H1 (cell line): ENCODE results near the gene LRRC8D. TPM values are rescaled to one million over a fixed set of nuclear protein-coding genes. Genes with fewer than 3 reads are reported as not detected.
A peak's percentile ranks its signal among the peaks of the same experiment; 100 is the strongest.

Experiments used
- CTCF ChIA-PET: fragments of 300-600 bp; sonication (Branson Sonifier 250); formaldehyde crosslinking; loops from one replicate; lab custom pipeline; 2021; ENCODE audit not compliant: partially characterized antibody; lab: Charles Lee
- POLR2A ChIA-PET: fragments of 300-600 bp; sonication (Branson Sonifier 250); formaldehyde crosslinking; loops from one replicate; lab custom pipeline; 2021; ENCODE audit warnings: inconsistent platforms; ENCODE audit not compliant: partially characterized antibody; lab: Charles Lee
- DNase-seq, 2 experiments: peaks; one replicate each; pipeline versions ENCODE4 v3.0.0 to v3.0.0-alpha.2; 2010 to 2022; ENCODE audit warnings: low spot score in 2 of 2, low read depth in 1 of 2, mixed read lengths in 1 of 2
- FAIRE-seq: peaks from 2 replicates; lab custom pipeline; 2011; peaks lifted over from hg19 to GRCh38; lab: Jason Lieb, UNC
- H2AFZ ChIP-seq: 2 replicates; pipeline ENCODE4 v1.8.1; 2012; ENCODE audit warnings: low read length, inconsistent platforms
- H2AK5ac ChIP-seq: 2 replicates; pipeline ENCODE4 v1.6.1; 2013; ENCODE audit warnings: low read depth, low read length
- H2BK120ac ChIP-seq: replicated peaks from 2 replicates; pipeline ENCODE3; 2013; ENCODE audit warnings: low read depth, low read length, inconsistent platforms
- H2BK12ac ChIP-seq: 2 replicates; pipeline ENCODE4 v1.6.1; 2013; ENCODE audit warnings: low read depth, low read length
- H2BK15ac ChIP-seq: 2 replicates; pipeline ENCODE4 v1.6.1; 2013; ENCODE audit warnings: low read length
- H2BK20ac ChIP-seq: 2 replicates; pipeline ENCODE4 v1.6.1; 2013; ENCODE audit warnings: low read length
- H2BK5ac ChIP-seq: 2 replicates; pipeline ENCODE4 v1.6.1; 2013; ENCODE audit warnings: low read depth, low read length
- H3K14ac ChIP-seq: 2 replicates; pipeline ENCODE4 v1.6.1; 2013; ENCODE audit warnings: inconsistent platforms; ENCODE audit not compliant: insufficient read length
- H3K18ac ChIP-seq: 2 replicates; pipeline ENCODE4 v1.6.1; 2013; ENCODE audit warnings: low read length; ENCODE audit errors: extremely low read depth
- H3K23ac ChIP-seq: 2 replicates; pipeline ENCODE4 v1.6.1; 2013; ENCODE audit warnings: inconsistent platforms; ENCODE audit not compliant: insufficient read length
- H3K23me2 ChIP-seq: 2 replicates; pipeline ENCODE4 v1.6.1; 2013; ENCODE audit warnings: low read depth, low read length
- H3K27ac ChIP-seq: 2 replicates; pipeline ENCODE4 v1.6.1; 2011; ENCODE audit warnings: low read depth, low read length, inconsistent platforms
- H3K27me3 ChIP-seq, 4 experiments: replicated peaks in 1 of 4; 1 replicate in 1 of 4; 2 replicates in 3 of 4; pipeline versions ENCODE4 v1.6.1 to v1.8.1; 2011 to 2013; ENCODE audit warnings: low read length in 3 of 4, mild to moderate bottlenecking in 3 of 4, inconsistent platforms in 2 of 4, mixed read lengths in 2 of 4, moderate library complexity in 1 of 4; ENCODE audit not compliant: control insufficient read depth in 3 of 4, insufficient read depth in 3 of 4; ENCODE audit errors: extremely low read depth in 1 of 4
- H3K36me3 ChIP-seq, 4 experiments: 2 replicates each; pipeline versions ENCODE4 v1.6.1 to v1.8.1; 2011 to 2013; ENCODE audit warnings: mild to moderate bottlenecking in 4 of 4, low read length in 3 of 4, moderate library complexity in 2 of 4, control low read depth in 1 of 4, inconsistent platforms in 1 of 4; ENCODE audit not compliant: insufficient read depth in 4 of 4, control insufficient read depth in 2 of 4
- H3K4ac ChIP-seq: replicated peaks from 2 replicates; pipeline ENCODE3; 2013; ENCODE audit warnings: low read length, low read depth, mixed read lengths, inconsistent platforms; ENCODE audit not compliant: insufficient read length
- H3K4me1 ChIP-seq, 4 experiments: replicated peaks in 1 of 4; 1 replicate in 1 of 4; 2 replicates in 3 of 4; pipeline versions ENCODE4 v1.6.1 to v1.8.1; 2011 to 2013; ENCODE audit warnings: low read length in 3 of 4, inconsistent platforms in 2 of 4, mixed read lengths in 1 of 4; ENCODE audit not compliant: insufficient read depth in 4 of 4, control insufficient read depth in 3 of 4
- H3K4me2 ChIP-seq, 2 experiments: 2 replicates each; pipeline versions ENCODE4 v1.6.1 to v1.8.1; 2011 to 2013; ENCODE audit warnings: low read depth in 2 of 2, low read length in 2 of 2, control low read depth in 1 of 2, inconsistent platforms in 1 of 2, mild to moderate bottlenecking in 1 of 2; ENCODE audit not compliant: insufficient read depth in 1 of 2
- H3K4me3 ChIP-seq, 4 experiments: fragments of 200-600, 300-600 bp in 1 of 4; sonication (generic), shearing (Covaris generic), sonication (Bioruptor Twin) in 1 of 4; 2 replicates each; pipeline versions ENCODE4 v1.5.1 to v1.8.1; 2011 to 2016; ENCODE audit warnings: low read length in 4 of 4, low read depth in 3 of 4, control low read depth in 2 of 4, inconsistent platforms in 2 of 4, mild to moderate bottlenecking in 2 of 4, mixed read lengths in 1 of 4, moderate library complexity in 1 of 4; ENCODE audit not compliant: insufficient read depth in 2 of 4; ENCODE audit errors: extremely low read depth in 1 of 4
- H3K56ac ChIP-seq: replicated peaks from 2 replicates; pipeline ENCODE3; 2013; ENCODE audit warnings: low read depth, mild to moderate bottlenecking, mixed read lengths, low read length, inconsistent platforms; ENCODE audit not compliant: insufficient read length
- H3K79me1 ChIP-seq: 2 replicates; pipeline ENCODE4 v1.6.1; 2013; ENCODE audit warnings: low read depth, low read length, control low read depth
- H3K79me2 ChIP-seq, 2 experiments: 2 replicates each; pipeline versions ENCODE4 v1.6.1 to v1.8.1; 2012 to 2013; ENCODE audit warnings: low read length in 2 of 2, mild to moderate bottlenecking in 2 of 2, inconsistent platforms in 1 of 2; ENCODE audit not compliant: insufficient read depth in 2 of 2, control insufficient read depth in 1 of 2
- H3K9ac ChIP-seq, 4 experiments: replicated peaks in 1 of 4; 1 replicate in 1 of 4; 2 replicates in 3 of 4; pipeline versions ENCODE4 v1.6.1 to v1.8.1; 2011 to 2013; ENCODE audit warnings: low read depth in 3 of 4, low read length in 3 of 4, control low read depth in 2 of 4, mild to moderate bottlenecking in 2 of 4, moderate library complexity in 2 of 4, inconsistent platforms in 1 of 4; ENCODE audit errors: extremely low read depth in 1 of 4
- H3K9me3 ChIP-seq, 2 experiments: 2 replicates each; pipeline versions ENCODE4 v1.6.1 to v1.8.1; 2012 to 2013; ENCODE audit warnings: mild to moderate bottlenecking in 2 of 2, moderate library complexity in 2 of 2, control low read depth in 1 of 2, inconsistent platforms in 1 of 2, low read depth in 1 of 2, low read length in 1 of 2, mixed read lengths in 1 of 2; ENCODE audit not compliant: insufficient read depth in 2 of 2
- H4K20me1 ChIP-seq, 2 experiments: replicated peaks in 1 of 2; 2 replicates each; pipeline versions ENCODE3 to v1.8.1; 2011 to 2013; ENCODE audit warnings: inconsistent platforms in 2 of 2, low read length in 2 of 2, mild to moderate bottlenecking in 1 of 2; ENCODE audit not compliant: insufficient read depth in 2 of 2, control insufficient read depth in 1 of 2
- H4K5ac ChIP-seq: 2 replicates; pipeline ENCODE4 v1.6.1; 2013; ENCODE audit warnings: low read length, low read depth, mixed read lengths, inconsistent platforms; ENCODE audit not compliant: insufficient read length
- H4K8ac ChIP-seq: 2 replicates; pipeline ENCODE4 v1.8.0; 2013; ENCODE audit warnings: mild to moderate bottlenecking, moderate library complexity, low read length, inconsistent platforms; ENCODE audit not compliant: insufficient read depth; ENCODE audit errors: extremely low read depth
- H4K91ac ChIP-seq: replicated peaks from 2 replicates; pipeline ENCODE3; 2013; ENCODE audit warnings: low read length, mixed read lengths, inconsistent platforms; ENCODE audit not compliant: insufficient read length
- ASH2L ChIP-seq: fragments of 200-600, 300-600 bp; sonication (generic); IDR thresholded peaks from one replicate; pipeline ENCODE4 v1.7.1; 2017; ENCODE audit warnings: low read length
- BRCA1 ChIP-seq: IDR thresholded peaks from 2 replicates; pipeline ENCODE4 v1.6.1; 2012; ENCODE audit warnings: low read depth, low read length, improper control_type of control experiment
- CREB1 ChIP-seq: IDR thresholded peaks from 2 replicates; pipeline ENCODE4 v1.6.1; 2012; ENCODE audit warnings: inconsistent platforms
- HDAC2 ChIP-seq, 2 experiments: fragments of 300-600 bp in 1 of 2; sonication (generic) in 1 of 2; IDR thresholded peaks; 2 replicates each; pipeline ENCODE4 v1.6.1; 2011 to 2012; ENCODE audit warnings: low read depth in 2 of 2, low read length in 2 of 2, mild to moderate bottlenecking in 2 of 2, moderate library complexity in 2 of 2, borderline replicate concordance in 1 of 2, inconsistent platforms in 1 of 2
- POLR2AphosphoS5 ChIP-seq: IDR thresholded peaks from 2 replicates; pipeline ENCODE4 v1.6.1; 2011; ENCODE audit warnings: low read depth, low read length
- RAD21 ChIP-seq, 2 experiments: IDR thresholded peaks in 1 of 2; conservative IDR thresholded peaks in 1 of 2; 2 replicates each; pipeline ENCODE4 v1.6.1; 2011; ENCODE audit warnings: low read depth in 2 of 2, low read length in 2 of 2, improper control_type of control experiment in 1 of 2, inconsistent platforms in 1 of 2, mild to moderate bottlenecking in 1 of 2, moderate library complexity in 1 of 2
- RNF2 ChIP-seq: fragments of 200-900, 300-1000 bp; sonication (generic); IDR thresholded peaks from 2 replicates; pipeline ENCODE4 v1.7.1; 2016; ENCODE audit warnings: borderline replicate concordance, low read depth, mild to moderate bottlenecking, antibody characterized with exemption, low read length; ENCODE audit not compliant: poor library complexity, severe bottlenecking; ENCODE audit errors: missing control alignments
- SUZ12 ChIP-seq: fragments of 200-600 bp; sonication (generic); IDR thresholded peaks from 2 replicates; pipeline ENCODE4 v1.6.1; 2012; ENCODE audit warnings: mild to moderate bottlenecking, inconsistent platforms, low read length, moderate library complexity, mixed read lengths
- TEAD4 ChIP-seq: IDR thresholded peaks from 2 replicates; pipeline ENCODE4 v1.6.1; 2012; ENCODE audit warnings: low read depth, low read length, inconsistent platforms, mixed read lengths
- WGBS, 2 experiments: shearing (Covaris generic) in 1 of 2; methylation state at CpG; one replicate each; pipeline versions ENCODE4 v1.1.6 to v1.1.7; 2013 to 2015; ENCODE audit warnings: low lambda C conversion rate in 2 of 2, mixed read lengths in 2 of 2, inconsistent platforms in 1 of 2, low coverage in 1 of 2, missing lambda C conversion rate in 1 of 2; ENCODE audit not compliant: insufficient replicate concordance in 2 of 2, insufficient coverage in 1 of 2, insufficient read length in 1 of 2; ENCODE audit errors: extremely low coverage in 1 of 2, missing lambda C conversion rate in 1 of 2; 5-methylcytosine and 5-hydroxymethylcytosine counted together
- polyA plus RNA-seq, 7 experiments: library from polyadenylated mRNA; depleted of rRNA in 3 of 7; stranded (reverse) in 5 of 7; unstranded in 2 of 7; fragments of >200 nt in 5 of 7; fragments of 200-250 nt in 2 of 7; gene quantifications; 1 replicate in 5 of 7; 2 replicates in 1 of 7; 4 replicates in 1 of 7; pipeline versions ENCODE4 v1.2.1 to v1.2.3, GENCODE V29; 2011 to 2013; ENCODE audit warnings: missing spikeins in 2 of 7, mixed read lengths in 2 of 7
- total RNA-seq: library from RNA; stranded (reverse); fragmentation: NEBNext Ultra II Directional; extraction: Animal tissue kit (Norgen Biotek cat#: 25700); gene quantifications from 2 replicates; pipeline ENCODE4 v1.2.1, GENCODE V29; 2021

The LRRC8D gene
- total and polyA plus RNA-seq, 2 of the 8 experiments (the other 6 are each of a cell fraction or from before 2014, with no cell fraction given): 42.0 to 58.5 TPM

DNA sequence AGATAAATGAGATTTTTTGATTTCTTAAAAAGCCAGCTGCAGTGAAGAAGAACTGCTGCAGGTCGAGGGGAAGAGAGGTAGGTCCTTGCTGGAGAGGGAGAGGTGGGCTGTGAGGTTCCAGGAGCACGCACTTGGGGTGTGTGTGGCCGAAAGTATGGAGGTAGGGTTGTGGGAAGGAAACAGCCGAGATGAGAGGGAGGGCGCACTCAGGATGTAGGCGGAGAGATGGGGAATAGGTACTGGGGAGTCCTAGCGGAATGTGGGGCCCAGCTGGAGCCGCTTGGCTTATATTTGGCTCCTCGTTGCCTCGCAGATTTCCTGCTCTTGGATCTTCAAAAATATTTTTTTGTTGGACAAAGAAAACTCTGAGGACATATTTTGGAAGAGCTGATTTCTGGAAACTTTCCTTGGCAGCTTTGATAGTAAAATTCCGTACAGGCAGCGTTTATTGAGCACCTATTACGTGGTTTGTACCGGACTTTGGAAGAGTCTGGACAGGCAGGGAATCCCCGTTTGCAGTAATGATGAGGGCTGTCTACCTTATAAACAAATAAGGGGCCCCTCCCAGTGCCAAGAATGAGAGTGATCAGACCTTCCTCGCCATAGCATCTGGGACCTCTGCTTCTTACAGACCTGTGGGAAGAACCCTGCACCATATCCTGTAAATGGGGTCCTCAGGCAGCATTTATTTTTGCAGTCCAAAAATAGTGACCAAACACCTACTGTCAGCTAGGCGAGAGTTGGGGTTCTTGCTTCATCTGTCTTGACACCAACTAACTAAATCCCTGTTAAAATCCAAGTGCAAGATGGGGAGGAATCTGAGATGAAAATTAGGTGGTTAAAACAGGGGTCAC lies 1.5 kb downstream of the LRRC8D start:
- Histone ChIP-seq H4K20me1 (peaks cover 2 to 8% of the 10 kb centered on the region in 2 experiments), H4K91ac (peak overlapping the region; percentile 89), H3K14ac (no peak overlapping the region), H2BK15ac (no peak overlapping the region), H4K5ac (no peak overlapping the region), H2BK12ac (peak overlapping the region; percentile 100; the same call in 1 of the 2 replicates), H3K79me2 (peaks cover 23 to 61% of the 10 kb centered on the region in 2 experiments), H3K18ac (no peak overlapping the region; the same call in 1 of the 2 replicates), H3K27me3 (peaks cover 0 to 5% (median 2%) of the 10 kb centered on the region in 4 experiments; a peak in 4 of 7 replicates), H3K56ac (no peak overlapping the region), H4K8ac (peak overlapping the region; percentile 90; the same call in 1 of the 2 replicates), H3K27ac (peak overlapping the region; percentile 81), H2BK120ac (no peak overlapping the region), H2AFZ (no peak overlapping the region), H3K9me3 (no peaks in the 10 kb centered on the region), H2AK5ac (peak overlapping the region; percentile 92; the same call in 1 of the 2 replicates), H3K23me2 (peaks cover 9% of the 10 kb centered on the region), H3K9ac (peak overlapping the region; percentile 53 to 93 (median 91)), H3K4me1 (peaks cover 0 to 5% (median 3%) of the 10 kb centered on the region in 4 experiments; a peak in 6 of 7 replicates), H2BK5ac (peak overlapping the region; percentile 86), H3K4ac (no peak overlapping the region), H3K4me2 (peak overlapping the region; percentile 89 to 96), H3K36me3 (peaks cover 0 to 9% (median 1%) of the 10 kb centered on the region in 4 experiments; a peak in 1 of 8 replicates), H2BK20ac (0 out of 2 replicates have a peak overlapping the region, but pooled peaks have one; percentile 41), H3K23ac (no peak overlapping the region), H3K79me1 (peaks cover 7% of the 10 kb centered on the region; the same call in 1 of the 2 replicates), H3K4me3 (peak overlapping the region; percentile 72 to 89 (median 78))
- DNase-seq: peak in 1 of 2 experiments; percentile 61
- POLR2A ChIA-PET: interaction anchor here (0.6 to 7.1 kb wide), 20 partner anchors 10 to 232 kb away, joined by 3 to 87 read pairs (median 6); partner anchors contain the start of gene ZNF326
- no peak for FAIRE-seq
- WGBS, 2 experiments: 27% methylated on average over 17 of the region's 17 CpGs; no CpG with 5 or more reads in 1 of the 2 experiments
- CTCF ChIA-PET: interaction anchor here (1.0 to 1.6 kb wide), 5 partner anchors 13 to 154 kb away, joined by 3 to 9 read pairs (median 4); no protein-coding TSS in a partner anchor
- no peak for TF ChIP-seq SUZ12
- peak; percentile 39; the same call in 1 of the 2 replicates for TF ChIP-seq TEAD4
- TF ChIP-seq RAD21 (IDR thresholded peaks at IDR 0.05 in 1 of 2, conservative IDR thresholded peaks at IDR 0.05 in 1 of 2; ENCODE audit: low read depth in 2 of 2, low read length in 2 of 2): no peak
- TF ChIP-seq POLR2AphosphoS5: peak; percentile 80
- TF ChIP-seq HDAC2 (IDR thresholded peaks at IDR 0.05; ENCODE audit: borderline replicate concordance in 1 of 2, low read depth in 2 of 2, low read length in 2 of 2): 0 out of 4 replicates have a peak, but pooled peaks of 1 of the 2 experiments have one; percentile 12
- no peak for TF ChIP-seq ASH2L
- TF ChIP-seq BRCA1: no peak
- TF ChIP-seq RNF2: no peak
- no peak for TF ChIP-seq CREB1
